Tibial nerve (tissue), 4 donors: Measurements from ENCODE around the gene NTM. TPM values are rescaled to one million over a fixed set of nuclear protein-coding genes. Genes with fewer than 3 reads are reported as not detected.

Experiments used
- DNase-seq, 2 donors: peaks; one replicate each; pipeline ENCODE4 v3.0.0-alpha.2; 2019; ENCODE audit warnings: low spot score in 2 of 2
- H3K27ac ChIP-seq, 4 donors: fragments of 200-600 bp; sonication (generic) in 3 of 4; one replicate each; pipeline ENCODE4 v1.5.1; 2017 to 2019; ENCODE audit warnings: mild to moderate bottlenecking in 1 of 4
- H3K27me3 ChIP-seq, 2 donors: fragments of 200-600 bp; sonication (generic) in 1 of 2; one replicate each; pipeline versions ENCODE4 v1.5.1 to v1.6.0; 2017 to 2019
- H3K36me3 ChIP-seq, 3 donors: fragments of 200-600 bp; sonication (generic); one replicate each; pipeline ENCODE4 v1.5.1; 2018 to 2019
- H3K4me1 ChIP-seq, 4 donors: fragments of 200-600 bp; sonication (generic) in 3 of 4; one replicate each; pipeline ENCODE4 v1.5.1; 2017 to 2019
- H3K4me3 ChIP-seq, 4 donors: fragments of 200-600 bp; sonication (generic) in 3 of 4; one replicate each; pipeline ENCODE4 v1.5.1; 2017 to 2019; ENCODE audit warnings: mild to moderate bottlenecking in 1 of 4, moderate library complexity in 1 of 4
- H3K9me3 ChIP-seq, 4 donors: fragments of 200-600 bp; sonication (generic) in 3 of 4; one replicate each; pipeline ENCODE4 v1.5.1; 2017 to 2019
- CTCF ChIP-seq, 5 experiments: fragments of 200-600 bp in 3 of 5; fragments of 450-650 bp in 2 of 5; sonication (generic) in 3 of 5; IDR thresholded peaks; one replicate each; pipeline ENCODE4 v1.5.1; 2016 to 2019; ENCODE audit warnings: antibody characterized with exemption in 5 of 5, mild to moderate bottlenecking in 3 of 5, moderate library complexity in 2 of 5
- EP300 ChIP-seq, 2 donors: sonication (generic); formaldehyde crosslinking; IDR thresholded peaks; one replicate each; pipeline ENCODE4 v1.6.1; 2017; ENCODE audit warnings: antibody characterized with exemption in 2 of 2, mild to moderate bottlenecking in 1 of 2
- POLR2A ChIP-seq, 2 donors: fragments of 450-650 bp; IDR thresholded peaks; one replicate each; pipeline ENCODE4 v1.6.1; 2017; ENCODE audit warnings: antibody characterized with exemption in 2 of 2, mild to moderate bottlenecking in 2 of 2, moderate library complexity in 2 of 2
- WGBS, 2 donors: methylation state at CpG; one replicate each; pipeline ENCODE4 v1.1.5; 2018; 5-methylcytosine and 5-hydroxymethylcytosine counted together
- total RNA-seq, 4 donors: library from RNA; depleted of rRNA; stranded (reverse); fragments of >200 nt; gene quantifications; one replicate each; pipeline ENCODE4 v1.1.0, GENCODE V29; 2016

Gene NTM
- total RNA-seq, 4 donors from 2014 or later, result 3.7 to 11.4 (median 10.8) TPM

GRCh38 chr11:131916638-131917037, 546.2 kb downstream of the NTM start:
- Histone ChIP-seq H3K9me3 (no peaks in the 10 kb centered on the region), H3K4me1 (peaks cover 0 to 14% (median 0%) of the 10 kb centered on the region in 4 donors), H3K27me3 (peaks cover 0 to 9% of the 10 kb centered on the region in 2 donors), H3K4me3 (no peak overlapping the region), H3K27ac (no peak overlapping the region), H3K36me3 (peaks cover 0 to 7% (median 0%) of the 10 kb centered on the region in 3 donors)
- 81 to 84% methylated on average over 5 of the region's 5 CpGs for WGBS, 2 donors
- TF ChIP-seq CTCF (IDR thresholded peaks at IDR 0.05), result no peak
- TF ChIP-seq EP300 (IDR thresholded peaks at IDR 0.05), result no peak
- TF ChIP-seq POLR2A (IDR thresholded peaks at IDR 0.05), result no peak
- no peak for DNase-seq

GRCh38 chr11:131917634-131918384, 547.4 kb downstream of the NTM start:
- H3K27ac ChIP-seq, result no peak overlapping the region
- DNase-seq, result no peak
- no peaks in the 10 kb centered on the region for H3K27me3 ChIP-seq
- H3K9me3 ChIP-seq, result no peaks in the 10 kb centered on the region
- H3K4me1 ChIP-seq, result peaks cover 0 to 8% (median 0%) of the 10 kb centered on the region in 4 donors
- H3K4me3 ChIP-seq, result no peak overlapping the region
- TF ChIP-seq CTCF (IDR thresholded peaks at IDR 0.05) (no peak), EP300 (IDR thresholded peaks at IDR 0.05) (no peak), POLR2A (IDR thresholded peaks at IDR 0.05) (no peak)
- peaks cover 0 to 7% (median 0%) of the 10 kb centered on the region in 3 donors for H3K36me3 ChIP-seq
- 82 to 84% methylated on average over 12 of the region's 12 CpGs for WGBS, 2 donors

- no peak overlapping the region for H3K4me3 ChIP-seq
- no peak overlapping the region for H3K27ac ChIP-seq
- peaks cover 0 to 8% (median 0%) of the 10 kb centered on the region in 4 donors for H3K4me1 ChIP-seq
- H3K9me3 ChIP-seq, result no peaks in the 10 kb centered on the region
- H3K36me3 ChIP-seq, result peaks cover 0 to 7% (median 0%) of the 10 kb centered on the region in 3 donors
- no peak for TF ChIP-seq CTCF (IDR thresholded peaks at IDR 0.05)
- TF ChIP-seq EP300 (IDR thresholded peaks at IDR 0.05), result no peak
- no peak for TF ChIP-seq POLR2A (IDR thresholded peaks at IDR 0.05)
- no peaks in the 10 kb centered on the region for H3K27me3 ChIP-seq
- 89 to 90% methylated on average over 4 of the region's 4 CpGs for WGBS, 2 donors
- no peak for DNase-seq
Observed at GRCh38 chr11:131918663-131919062, 548.2 kb downstream of the NTM start.

- H3K36me3 ChIP-seq, result peaks cover 0 to 7% (median 0%) of the 10 kb centered on the region in 3 donors
- H3K27ac ChIP-seq, result no peak overlapping the region
- no peaks in the 10 kb centered on the region for H3K9me3 ChIP-seq
- WGBS, 2 donors, result 87 to 90% methylated on average over 6 of the region's 6 CpGs
- H3K4me1 ChIP-seq, result peaks cover 0 to 10% (median 0%) of the 10 kb centered on the region in 4 donors
- H3K27me3 ChIP-seq, result no peaks in the 10 kb centered on the region
- TF ChIP-seq POLR2A (IDR thresholded peaks at IDR 0.05) (no peak), EP300 (IDR thresholded peaks at IDR 0.05) (no peak), CTCF (IDR thresholded peaks at IDR 0.05) (no peak)
- no peak for DNase-seq
- H3K4me3 ChIP-seq, result no peak overlapping the region
Observed at GRCh38 chr11:131922220-131922619, 551.8 kb downstream of the NTM start.

- no peak overlapping the region for H3K27ac ChIP-seq
- H3K36me3 ChIP-seq, result peaks cover 0 to 6% (median 0%) of the 10 kb centered on the region in 3 donors
- DNase-seq, result no peak
- H3K4me1 ChIP-seq, result peaks cover 0 to 10% (median 0%) of the 10 kb centered on the region in 4 donors
- H3K4me3 ChIP-seq, result no peak overlapping the region
- WGBS, 2 donors, result 65 to 70% methylated on average over 3 of the region's 3 CpGs
- no peaks in the 10 kb centered on the region for H3K9me3 ChIP-seq
- TF ChIP-seq POLR2A (IDR thresholded peaks at IDR 0.05) (no peak), EP300 (IDR thresholded peaks at IDR 0.05) (no peak)
- no peaks in the 10 kb centered on the region for H3K27me3 ChIP-seq
Observed at GRCh38 chr11:131923309-131923708, 552.9 kb downstream of the NTM start.
